Prostate gland (tissue), 2 donors: ENCODE results near the gene RSU1.

Experiments used
- POLR2A ChIP-seq: fragments of 450-650 bp; IDR thresholded peaks from one replicate; pipeline ENCODE4 v1.6.1; 2016; ENCODE audit warnings: antibody characterized with exemption, mild to moderate bottlenecking
- TF ChIP-seq, protein P1 (sequence below), 4 experiments: fragments of 200-600 bp in 2 of 4; fragments of 450-650 bp in 2 of 4; sonication (generic) in 2 of 4; IDR thresholded peaks; 1 replicate in 3 of 4; 2 replicates in 1 of 4; pipeline ENCODE4 v1.5.1; 2016 to 2019; ENCODE audit warnings: antibody characterized with exemption in 4 of 4, mild to moderate bottlenecking in 2 of 4, moderate library complexity in 2 of 4

DNA sequence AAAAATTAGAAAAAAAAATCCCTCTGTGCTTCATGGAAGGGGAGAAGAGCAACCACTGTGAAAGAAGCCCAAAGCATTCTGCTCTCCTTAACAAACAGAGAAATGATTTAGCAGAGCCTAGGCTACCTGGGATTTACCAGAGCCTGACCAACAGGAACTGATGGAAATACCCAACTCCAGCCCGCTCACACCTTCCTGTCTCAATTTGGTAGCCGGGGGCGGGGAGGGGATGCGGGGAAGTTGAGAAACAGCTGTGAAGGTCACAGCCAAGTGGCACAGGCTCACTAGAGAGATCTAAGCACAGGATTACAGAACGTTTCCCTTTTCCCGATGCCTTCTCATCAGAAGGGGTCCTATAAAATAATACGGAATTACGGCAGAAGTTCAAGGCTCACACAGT lies 17.6 kb downstream of the RSU1 start:
- TF ChIP-seq POLR2A: no peak
- TF ChIP-seq, protein P1, sequence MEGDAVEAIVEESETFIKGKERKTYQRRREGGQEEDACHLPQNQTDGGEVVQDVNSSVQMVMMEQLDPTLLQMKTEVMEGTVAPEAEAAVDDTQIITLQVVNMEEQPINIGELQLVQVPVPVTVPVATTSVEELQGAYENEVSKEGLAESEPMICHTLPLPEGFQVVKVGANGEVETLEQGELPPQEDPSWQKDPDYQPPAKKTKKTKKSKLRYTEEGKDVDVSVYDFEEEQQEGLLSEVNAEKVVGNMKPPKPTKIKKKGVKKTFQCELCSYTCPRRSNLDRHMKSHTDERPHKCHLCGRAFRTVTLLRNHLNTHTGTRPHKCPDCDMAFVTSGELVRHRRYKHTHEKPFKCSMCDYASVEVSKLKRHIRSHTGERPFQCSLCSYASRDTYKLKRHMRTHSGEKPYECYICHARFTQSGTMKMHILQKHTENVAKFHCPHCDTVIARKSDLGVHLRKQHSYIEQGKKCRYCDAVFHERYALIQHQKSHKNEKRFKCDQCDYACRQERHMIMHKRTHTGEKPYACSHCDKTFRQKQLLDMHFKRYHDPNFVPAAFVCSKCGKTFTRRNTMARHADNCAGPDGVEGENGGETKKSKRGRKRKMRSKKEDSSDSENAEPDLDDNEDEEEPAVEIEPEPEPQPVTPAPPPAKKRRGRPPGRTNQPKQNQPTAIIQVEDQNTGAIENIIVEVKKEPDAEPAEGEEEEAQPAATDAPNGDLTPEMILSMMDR (IDR thresholded peaks at IDR 0.05): no peak
